Esophagus muscularis mucosa (tissue), 3 donors: ENCODE results near the gene CDH10.

ENCODE experiments used
- POLR2A ChIP-seq: fragments of 450-650 bp; IDR thresholded peaks from one replicate; pipeline ENCODE4 v1.6.1; 2017; ENCODE audit warnings: antibody characterized with exemption, moderate library complexity, mild to moderate bottlenecking, low read depth
- TF ChIP-seq, protein P1 (sequence below), 3 experiments: fragments of 200-600 bp in 2 of 3; fragments of 450-650 bp in 1 of 3; sonication (generic) in 2 of 3; IDR thresholded peaks; one replicate each; pipeline ENCODE4 v1.5.1; 2017 to 2019; ENCODE audit warnings: antibody characterized with exemption in 3 of 3, mild to moderate bottlenecking in 2 of 3, moderate library complexity in 1 of 3

DNA sequence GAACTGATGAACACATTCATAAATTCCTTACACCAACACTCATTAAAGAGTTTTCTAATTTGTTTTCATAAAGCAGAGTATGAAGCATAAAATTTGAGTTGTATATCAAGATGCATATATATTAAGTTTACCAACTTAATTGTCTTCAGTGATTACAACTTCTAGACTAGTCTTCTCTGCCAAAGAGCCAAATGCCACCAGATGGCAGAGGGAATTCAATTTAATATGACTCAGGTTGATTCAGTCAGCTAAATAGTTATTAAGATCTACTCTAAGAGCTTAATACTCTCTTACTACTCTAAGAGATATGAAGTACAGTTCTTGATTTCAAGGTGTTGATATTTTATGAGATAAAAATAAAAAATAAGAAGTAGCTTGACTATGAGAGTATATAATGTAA is 53.4 kb downstream of the CDH10 start:
- TF ChIP-seq POLR2A, result no peak
- TF ChIP-seq, protein P1, sequence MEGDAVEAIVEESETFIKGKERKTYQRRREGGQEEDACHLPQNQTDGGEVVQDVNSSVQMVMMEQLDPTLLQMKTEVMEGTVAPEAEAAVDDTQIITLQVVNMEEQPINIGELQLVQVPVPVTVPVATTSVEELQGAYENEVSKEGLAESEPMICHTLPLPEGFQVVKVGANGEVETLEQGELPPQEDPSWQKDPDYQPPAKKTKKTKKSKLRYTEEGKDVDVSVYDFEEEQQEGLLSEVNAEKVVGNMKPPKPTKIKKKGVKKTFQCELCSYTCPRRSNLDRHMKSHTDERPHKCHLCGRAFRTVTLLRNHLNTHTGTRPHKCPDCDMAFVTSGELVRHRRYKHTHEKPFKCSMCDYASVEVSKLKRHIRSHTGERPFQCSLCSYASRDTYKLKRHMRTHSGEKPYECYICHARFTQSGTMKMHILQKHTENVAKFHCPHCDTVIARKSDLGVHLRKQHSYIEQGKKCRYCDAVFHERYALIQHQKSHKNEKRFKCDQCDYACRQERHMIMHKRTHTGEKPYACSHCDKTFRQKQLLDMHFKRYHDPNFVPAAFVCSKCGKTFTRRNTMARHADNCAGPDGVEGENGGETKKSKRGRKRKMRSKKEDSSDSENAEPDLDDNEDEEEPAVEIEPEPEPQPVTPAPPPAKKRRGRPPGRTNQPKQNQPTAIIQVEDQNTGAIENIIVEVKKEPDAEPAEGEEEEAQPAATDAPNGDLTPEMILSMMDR (IDR thresholded peaks at IDR 0.05), result no peak
